HL-60 (cell line): Measurements from ENCODE around the gene ZSWIM6.

Experiments
- GABPA ChIP-seq: IDR thresholded peaks from 2 replicates; pipeline ENCODE4 v1.6.1; 2012; ENCODE audit warnings: low read depth
- POLR2AphosphoS5 ChIP-seq: IDR thresholded peaks from 2 replicates; pipeline ENCODE4 v1.6.1; 2012; ENCODE audit warnings: low read depth
- REST ChIP-seq: IDR thresholded peaks from 2 replicates; pipeline ENCODE4 v1.6.1; 2012; ENCODE audit warnings: low read depth; ENCODE audit not compliant: insufficient replicate concordance
- SPI1 ChIP-seq: IDR thresholded peaks from 2 replicates; pipeline ENCODE4 v1.6.1; 2012; ENCODE audit warnings: low read depth, mild to moderate bottlenecking, borderline replicate concordance
- TF ChIP-seq, protein P1 (sequence below): IDR thresholded peaks from one replicate; pipeline ENCODE4 v1.5.1; 2011; ENCODE audit warnings: low read length, control low read depth, inconsistent platforms; ENCODE audit not compliant: insufficient read depth

- TF ChIP-seq, protein P1, sequence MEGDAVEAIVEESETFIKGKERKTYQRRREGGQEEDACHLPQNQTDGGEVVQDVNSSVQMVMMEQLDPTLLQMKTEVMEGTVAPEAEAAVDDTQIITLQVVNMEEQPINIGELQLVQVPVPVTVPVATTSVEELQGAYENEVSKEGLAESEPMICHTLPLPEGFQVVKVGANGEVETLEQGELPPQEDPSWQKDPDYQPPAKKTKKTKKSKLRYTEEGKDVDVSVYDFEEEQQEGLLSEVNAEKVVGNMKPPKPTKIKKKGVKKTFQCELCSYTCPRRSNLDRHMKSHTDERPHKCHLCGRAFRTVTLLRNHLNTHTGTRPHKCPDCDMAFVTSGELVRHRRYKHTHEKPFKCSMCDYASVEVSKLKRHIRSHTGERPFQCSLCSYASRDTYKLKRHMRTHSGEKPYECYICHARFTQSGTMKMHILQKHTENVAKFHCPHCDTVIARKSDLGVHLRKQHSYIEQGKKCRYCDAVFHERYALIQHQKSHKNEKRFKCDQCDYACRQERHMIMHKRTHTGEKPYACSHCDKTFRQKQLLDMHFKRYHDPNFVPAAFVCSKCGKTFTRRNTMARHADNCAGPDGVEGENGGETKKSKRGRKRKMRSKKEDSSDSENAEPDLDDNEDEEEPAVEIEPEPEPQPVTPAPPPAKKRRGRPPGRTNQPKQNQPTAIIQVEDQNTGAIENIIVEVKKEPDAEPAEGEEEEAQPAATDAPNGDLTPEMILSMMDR, result no peak
- TF ChIP-seq POLR2AphosphoS5 (no peak), REST (no peak), GABPA (no peak), SPI1 (no peak)
Observed at GRCh38 chr5:61363401-61364114, 31.5 kb downstream of the ZSWIM6 start.
